Duodenal mucosa (tissue), 2 donors: ENCODE measurements around the gene COL9A3.

Experiments
- H3K27ac ChIP-seq: one replicate; pipeline ENCODE4 v1.7.0; 2013; ENCODE audit warnings: low read depth, low read length
- H3K27me3 ChIP-seq, 2 donors: one replicate each; pipeline ENCODE4 v1.7.0; 2013; ENCODE audit warnings: low read length in 2 of 2, control low read depth in 1 of 2; ENCODE audit not compliant: insufficient read depth in 2 of 2, control insufficient read depth in 1 of 2
- H3K36me3 ChIP-seq, 2 donors: one replicate each; pipeline ENCODE4 v1.7.0; 2013; ENCODE audit warnings: low read length in 2 of 2, control low read depth in 1 of 2; ENCODE audit not compliant: insufficient read depth in 2 of 2, control insufficient read depth in 1 of 2
- H3K4me1 ChIP-seq, 2 donors: one replicate each; pipeline ENCODE4 v1.7.0; 2013; ENCODE audit warnings: low read length in 2 of 2, control low read depth in 1 of 2; ENCODE audit not compliant: insufficient read depth in 2 of 2, control insufficient read depth in 1 of 2
- H3K4me3 ChIP-seq, 2 donors: one replicate each; pipeline ENCODE4 v1.7.0; 2013; ENCODE audit warnings: low read length in 2 of 2, low read depth in 1 of 2
- H3K9ac ChIP-seq, 2 donors: one replicate each; pipeline ENCODE4 v1.7.0; 2013; ENCODE audit warnings: low read length in 2 of 2, low read depth in 1 of 2
- H3K9me3 ChIP-seq, 2 donors: one replicate each; pipeline ENCODE4 v1.7.0; 2013; ENCODE audit warnings: low read length in 2 of 2, control low read depth in 1 of 2; ENCODE audit not compliant: control insufficient read depth in 1 of 2

The COL9A3 gene

DNA sequence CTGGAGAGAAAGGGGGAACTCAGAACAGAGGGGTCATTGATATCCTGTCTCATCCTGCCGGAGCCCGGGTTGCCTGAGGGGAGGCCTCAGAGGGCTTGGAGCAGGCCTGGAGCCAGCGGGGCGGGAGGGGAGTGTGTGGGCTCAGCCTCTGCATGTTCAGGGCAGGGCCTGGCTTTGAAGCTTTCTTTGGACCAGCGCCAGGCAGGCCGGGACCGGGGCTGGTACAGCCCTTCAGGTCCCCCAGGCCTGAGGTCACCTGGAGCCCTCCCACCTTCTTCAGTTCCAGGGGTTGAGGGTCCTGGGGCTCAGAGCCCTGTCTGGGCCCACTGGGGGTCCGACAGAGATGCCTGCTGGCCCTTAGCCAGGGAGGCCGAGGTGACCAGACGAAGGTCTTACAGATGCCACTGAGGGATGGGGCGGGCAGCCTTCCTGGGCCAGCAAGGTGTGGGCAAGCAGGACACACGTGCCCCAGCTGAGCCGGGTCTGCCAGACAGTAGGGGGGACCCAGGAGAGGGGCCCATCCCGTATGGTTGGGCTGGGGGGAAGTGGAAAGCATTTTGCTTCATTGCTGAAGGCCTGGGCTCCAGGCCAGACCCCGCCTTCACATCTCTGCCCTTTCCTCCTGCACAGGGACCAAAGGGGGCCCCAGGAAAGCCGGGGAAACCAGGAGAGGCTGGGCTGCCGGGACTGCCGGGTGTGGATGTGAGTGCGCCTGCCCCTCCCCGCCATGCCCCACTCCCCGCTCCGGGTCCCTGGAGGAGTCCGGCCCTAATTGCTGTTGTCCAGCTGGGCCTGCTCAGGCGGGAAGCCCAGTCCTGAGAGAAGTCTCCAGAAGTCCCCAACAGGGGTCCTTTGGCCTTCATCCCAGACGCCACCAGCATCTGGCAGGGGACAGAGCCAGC lies 2.0 kb downstream of the COL9A3 start:
- peaks cover 15 to 26% of the 10 kb centered on the region in 2 donors for H3K4me1 ChIP-seq
- no peak overlapping the region for H3K27ac ChIP-seq
- H3K9ac ChIP-seq: no peak overlapping the region

DNA sequence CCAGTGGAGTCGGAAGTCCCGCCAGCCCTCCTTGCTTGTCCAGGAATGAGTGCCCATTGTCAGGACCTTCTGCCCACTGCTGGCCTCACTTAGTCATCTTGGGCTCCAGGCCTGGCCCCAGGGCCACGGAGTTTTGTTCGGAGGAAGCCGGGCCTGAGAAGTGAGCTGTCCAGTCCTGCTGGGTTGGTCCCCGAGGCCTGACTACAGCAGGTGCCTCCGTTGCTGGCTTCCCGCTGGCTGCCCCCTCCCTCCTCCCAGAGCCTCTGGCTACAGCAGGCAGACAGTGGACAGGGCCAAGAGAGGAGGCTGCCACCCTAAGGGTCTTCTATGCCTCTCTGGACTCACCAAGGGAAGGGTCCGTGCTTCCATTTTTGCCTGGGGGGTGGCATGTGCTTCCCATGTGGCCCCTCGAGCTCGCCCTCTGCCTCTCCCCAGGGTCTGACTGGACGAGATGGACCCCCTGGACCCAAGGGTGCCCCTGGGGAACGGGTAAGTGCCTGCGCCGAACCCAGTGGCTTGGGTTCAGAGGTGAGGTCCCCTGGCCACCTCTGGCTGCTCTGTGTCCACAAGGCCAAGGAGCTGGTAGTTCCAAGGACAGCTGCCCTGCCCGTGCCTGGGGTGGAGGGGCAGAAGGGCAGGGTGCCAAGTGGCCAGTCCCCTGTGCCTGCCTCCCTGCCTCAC lies 2.8 kb downstream of the COL9A3 start:
- H3K4me1 ChIP-seq: peaks cover 21 to 32% of the 10 kb centered on the region in 2 donors
- peaks cover 35% of the 10 kb centered on the region in 2 donors for H3K27me3 ChIP-seq
- no peaks in the 10 kb centered on the region for H3K9me3 ChIP-seq
- no peaks in the 10 kb centered on the region for H3K36me3 ChIP-seq
- H3K9ac ChIP-seq: no peak overlapping the region
- no peak overlapping the region for H3K27ac ChIP-seq
- no peak overlapping the region for H3K4me3 ChIP-seq

More for the DNA sequence above, 2.0 kb downstream of the COL9A3 start:
- H3K27me3 ChIP-seq: peaks cover 37 to 40% of the 10 kb centered on the region in 2 donors
- H3K9me3 ChIP-seq: no peaks in the 10 kb centered on the region
- no peak overlapping the region for H3K4me3 ChIP-seq
- H3K36me3 ChIP-seq: no peaks in the 10 kb centered on the region

DNA sequence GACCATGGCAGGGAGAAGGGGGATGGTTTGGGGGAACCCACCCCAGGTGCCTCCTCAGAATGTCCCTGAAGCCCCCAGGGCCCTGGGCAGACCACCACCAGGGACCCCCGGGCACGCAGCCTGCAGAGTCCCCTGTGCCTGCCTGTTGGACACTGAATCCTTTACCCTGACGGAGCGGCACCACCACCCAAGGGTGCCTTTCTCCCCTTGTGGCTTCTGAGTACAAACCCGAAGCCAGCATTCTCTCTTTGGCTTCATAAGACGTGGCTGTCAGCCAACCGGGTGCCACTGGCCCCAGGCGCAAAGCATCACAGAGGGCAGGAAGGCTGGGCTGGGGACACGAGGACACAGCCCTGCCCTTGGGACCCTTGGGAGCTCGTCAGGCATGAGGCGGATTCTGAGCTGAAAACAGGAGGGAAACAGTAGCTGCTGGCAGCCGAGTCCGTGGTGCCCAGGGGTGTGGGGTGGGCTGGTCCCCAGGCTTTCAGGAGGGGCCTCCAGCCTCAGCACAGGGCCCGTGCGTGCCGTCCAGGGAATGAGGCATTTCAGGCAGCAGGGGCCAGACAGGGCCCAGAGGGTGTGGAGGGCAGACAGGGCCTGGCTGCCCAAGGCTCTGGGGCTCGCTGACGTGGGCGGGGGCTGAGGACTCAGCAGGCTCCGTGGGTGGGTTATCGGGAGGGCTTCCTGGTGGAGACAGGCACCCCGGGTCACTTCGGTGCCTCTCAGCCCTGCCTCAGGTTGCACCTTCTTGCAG lies 3.5 kb downstream of the COL9A3 start:
- no peak overlapping the region for H3K4me3 ChIP-seq
- no peak overlapping the region for H3K27ac ChIP-seq
- peaks cover 21 to 28% of the 10 kb centered on the region in 2 donors for H3K4me1 ChIP-seq
- H3K36me3 ChIP-seq: no peaks in the 10 kb centered on the region
- H3K9ac ChIP-seq: no peak overlapping the region
- peaks cover 27% of the 10 kb centered on the region in 2 donors for H3K27me3 ChIP-seq
- no peaks in the 10 kb centered on the region for H3K9me3 ChIP-seq

DNA sequence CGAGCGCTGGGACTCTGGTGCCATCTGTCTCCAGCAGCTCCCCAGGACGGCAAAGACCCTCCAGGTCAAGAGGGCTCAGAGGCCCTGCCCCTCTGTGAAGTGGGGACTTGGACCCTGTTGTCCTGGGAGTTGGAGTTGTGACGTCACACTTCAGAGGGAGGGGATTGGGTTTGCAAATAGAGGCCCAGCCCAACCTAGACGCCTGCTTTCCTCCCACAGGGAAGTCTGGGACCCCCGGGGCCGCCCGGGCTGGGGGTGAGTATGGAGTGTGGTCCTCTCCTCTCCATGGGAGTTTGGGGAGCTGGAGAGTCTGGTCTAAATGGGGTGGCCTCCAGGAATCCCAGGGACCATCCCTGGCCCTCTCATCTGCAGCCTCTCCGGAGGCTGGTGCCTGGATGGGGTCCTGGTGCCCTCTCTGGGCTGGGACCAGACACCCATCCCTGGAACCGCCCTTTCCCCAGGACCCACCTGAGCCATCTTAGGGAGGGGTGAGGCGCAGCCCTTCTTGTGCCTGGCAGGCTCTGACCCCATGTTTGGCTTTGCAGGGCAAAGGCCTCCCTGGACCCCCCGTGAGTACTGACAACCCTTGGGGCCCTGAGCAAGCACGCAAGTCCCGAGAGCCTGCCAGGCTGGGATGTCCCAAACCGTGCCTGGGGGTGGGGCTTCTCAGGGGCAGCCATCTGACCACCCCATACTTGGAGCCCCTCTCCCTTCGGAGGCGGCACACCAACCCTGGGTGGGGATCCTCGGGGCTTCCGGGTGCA lies 4.3 kb downstream of the COL9A3 start:
- Histone ChIP-seq H3K27me3 (peaks cover 20% of the 10 kb centered on the region in 2 donors), H3K36me3 (no peaks in the 10 kb centered on the region), H3K4me3 (no peak overlapping the region), H3K4me1 (peaks cover 21% of the 10 kb centered on the region in 2 donors), H3K27ac (no peak overlapping the region), H3K9ac (no peak overlapping the region), H3K9me3 (no peaks in the 10 kb centered on the region)

- Histone ChIP-seq H3K9ac (no peak overlapping the region), H3K9me3 (no peaks in the 10 kb centered on the region), H3K4me1 (peaks cover 16 to 21% of the 10 kb centered on the region in 2 donors), H3K36me3 (no peaks in the 10 kb centered on the region), H3K27me3 (peaks cover 15% of the 10 kb centered on the region in 2 donors), H3K27ac (no peak overlapping the region), H3K4me3 (no peak overlapping the region)
These were observed 4.9 kb downstream of the COL9A3 start for GRCh38 chr20:62821726-62822210.

- Histone ChIP-seq H3K4me1 (peaks cover 16 to 21% of the 10 kb centered on the region in 2 donors), H3K27me3 (peaks cover 15% of the 10 kb centered on the region in 2 donors), H3K36me3 (no peaks in the 10 kb centered on the region), H3K27ac (no peak overlapping the region), H3K9ac (no peak overlapping the region), H3K4me3 (no peak overlapping the region), H3K9me3 (no peaks in the 10 kb centered on the region)
These were observed 5.5 kb downstream of the COL9A3 start for GRCh38 chr20:62822239-62822787.

DNA sequence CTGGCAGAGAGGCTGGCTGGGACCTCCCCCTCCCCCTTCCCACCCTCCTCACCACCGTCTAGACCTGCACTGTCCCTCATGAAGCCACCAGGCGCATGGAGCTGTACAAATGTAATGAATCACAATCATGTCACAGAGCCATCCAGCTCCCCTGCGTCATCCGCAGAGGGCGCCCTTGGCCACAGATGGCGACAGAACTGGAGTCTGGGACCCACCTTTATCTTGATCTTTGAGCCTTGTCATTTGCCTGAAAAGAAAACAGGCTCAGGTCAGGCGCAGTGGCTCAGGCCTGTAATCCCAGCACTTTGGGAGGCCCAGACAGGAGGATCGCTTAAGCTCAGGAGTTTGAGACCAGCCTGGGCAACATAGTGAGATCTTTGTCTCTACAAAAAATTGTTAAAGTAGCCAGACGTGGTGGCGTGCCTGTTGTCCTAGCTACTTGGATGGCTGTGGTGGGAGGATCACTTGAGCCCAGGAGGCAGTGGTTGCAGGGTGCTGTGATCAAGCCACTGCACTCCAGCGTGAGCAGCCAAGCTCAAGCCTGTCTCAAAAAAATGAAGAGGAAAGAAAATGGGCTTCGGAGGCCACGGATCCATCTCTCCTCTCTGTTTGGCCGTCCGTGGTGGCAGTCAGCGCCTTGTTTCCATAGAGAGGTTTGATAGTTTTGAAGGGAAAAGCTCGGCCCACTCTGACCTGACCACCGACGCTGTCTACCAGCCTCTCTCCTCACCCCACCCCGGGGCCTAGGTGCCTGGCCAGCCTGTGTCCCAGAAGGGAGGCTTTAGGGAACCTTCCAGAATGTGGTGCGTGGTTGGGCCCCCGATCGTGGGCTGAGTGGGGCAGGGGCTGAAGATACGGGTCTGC lies 6.2 kb downstream of the COL9A3 start:
- Histone ChIP-seq H3K27ac (no peak overlapping the region), H3K27me3 (peaks cover 8 to 11% of the 10 kb centered on the region in 2 donors), H3K36me3 (no peaks in the 10 kb centered on the region), H3K4me3 (no peak overlapping the region), H3K4me1 (peaks cover 16 to 21% of the 10 kb centered on the region in 2 donors), H3K9me3 (no peaks in the 10 kb centered on the region), H3K9ac (no peak overlapping the region)

GRCh38 chr20:62823688-62824475 lies 7.0 kb downstream of the COL9A3 start:
- H3K27ac ChIP-seq: no peak overlapping the region
- peaks cover 3% of the 10 kb centered on the region in 2 donors for H3K27me3 ChIP-seq
- H3K9me3 ChIP-seq: no peaks in the 10 kb centered on the region
- H3K4me1 ChIP-seq: peaks cover 10 to 15% of the 10 kb centered on the region in 2 donors
- H3K4me3 ChIP-seq: no peak overlapping the region
- H3K36me3 ChIP-seq: no peaks in the 10 kb centered on the region
- peak overlapping the region in 1 of 2 donors; percentile 56 for H3K9ac ChIP-seq
